Measurements from ENCODE around the gene FBN2. TPM values are rescaled to one million over a fixed set of nuclear protein-coding genes. Genes with fewer than 3 reads are reported as not detected.
"Not testable (repeated sequence)": the region's sequence is repeated elsewhere in the genome, so short reads cannot be mapped to it uniquely, and the experiment has no call there.

Gene FBN2
- total RNA-seq, 1 experiment from 2014 or later = 0.08 TPM

- Histone ChIP-seq H3K4me1 (ENCODE audit: control insufficient read depth, insufficient read depth, low read length) (no peaks in the 10 kb centered on the region), H3K27ac (ENCODE audit: low read length) (no peak overlapping the region), H3K27me3 (ENCODE audit: control insufficient read depth, insufficient read depth, low read length) (no peaks in the 10 kb centered on the region), H3K36me3 (ENCODE audit: control insufficient read depth, insufficient read depth, low read length) (no peaks in the 10 kb centered on the region), H3K4me3 (ENCODE audit: low read depth in 2 of 2, low read length in 2 of 2) (no peak overlapping the region), H3K9me3 (ENCODE audit: control insufficient read depth, insufficient read depth, low read depth, low read length) (no peaks in the 10 kb centered on the region)
- in situ Hi-C loops (cut with HindIII; ENCODE audit: low pct_unique_long_range_greater_than_20kb, low sequenced_read_pairs) = no loop called here
- intact Hi-C loops (cut with micrococcal nuclease; ENCODE audit: unreplicated experiment) = no loop called here
- DNase-seq (ENCODE audit: low read depth, low spot score) = no peak
- ChIA-PET POLR2A (no interaction called here), CTCF (no interaction called here)
- no peak for TF ChIP-seq SIN3A (IDR thresholded peaks at IDR 0.05; ENCODE audit: borderline replicate concordance, insufficient read depth, low read depth, low read length)
- no peak for TF ChIP-seq CTCF (IDR thresholded peaks at IDR 0.05)
- no peak for TF ChIP-seq TCF7L2 (IDR thresholded peaks at IDR 0.05; ENCODE audit: low read depth, low read length)
- ATAC-seq = no peak
- no TSS peak for BruUV-seq (replicated peaks)
Measured at GRCh38 chr5:128464596-128464995, 73.4 kb downstream of the FBN2 start.

GRCh38 chr5:128462330-128462729, 75.7 kb downstream of the FBN2 start:
- Histone ChIP-seq H3K9me3 (ENCODE audit: control insufficient read depth, insufficient read depth, low read depth, low read length) (no peaks in the 10 kb centered on the region), H3K27ac (ENCODE audit: low read length) (no peak overlapping the region), H3K4me3 (ENCODE audit: low read depth in 2 of 2, low read length in 2 of 2) (no peak overlapping the region), H3K27me3 (ENCODE audit: control insufficient read depth, insufficient read depth, low read length) (no peaks in the 10 kb centered on the region), H3K36me3 (ENCODE audit: control insufficient read depth, insufficient read depth, low read length) (no peaks in the 10 kb centered on the region), H3K4me1 (ENCODE audit: control insufficient read depth, insufficient read depth, low read length) (no peaks in the 10 kb centered on the region)
- POLR2A ChIA-PET = no interaction called here
- DNase-seq (ENCODE audit: low read depth, low spot score) = no peak
- CTCF ChIA-PET = no interaction called here
- ATAC-seq = no peak
- no peak for TF ChIP-seq POLR2AphosphoS5 (IDR thresholded peaks at IDR 0.05; ENCODE audit: low read depth, low read length)
- TF ChIP-seq CTCF (IDR thresholded peaks at IDR 0.05) = no peak
- no peak for TF ChIP-seq REST (IDR thresholded peaks at IDR 0.05; ENCODE audit: insufficient read depth in 1 of 2, low read depth in 2 of 2, low read length in 1 of 2)
- no peak for TF ChIP-seq SIN3A (IDR thresholded peaks at IDR 0.05; ENCODE audit: borderline replicate concordance, insufficient read depth, low read depth, low read length)
- TF ChIP-seq TCF7L2 (IDR thresholded peaks at IDR 0.05; ENCODE audit: low read depth, low read length) = no peak
- intact Hi-C loops (cut with micrococcal nuclease; ENCODE audit: unreplicated experiment) (no loop called here), in situ Hi-C loops (cut with HindIII; ENCODE audit: low pct_unique_long_range_greater_than_20kb, low sequenced_read_pairs) (no loop called here)
- BruUV-seq (replicated peaks) = no TSS peak

- H3K27me3 ChIP-seq (ENCODE audit: control insufficient read depth, insufficient read depth, low read length); ATAC-seq; H3K27ac ChIP-seq (ENCODE audit: low read length); BruUV-seq (replicated peaks); DNase-seq (ENCODE audit: low read depth, low spot score); intact Hi-C loops (cut with micrococcal nuclease; ENCODE audit: unreplicated experiment); H3K9me3 ChIP-seq (ENCODE audit: control insufficient read depth, insufficient read depth, low read depth, low read length); in situ Hi-C loops (cut with HindIII; ENCODE audit: low pct_unique_long_range_greater_than_20kb, low sequenced_read_pairs); H3K4me1 ChIP-seq (ENCODE audit: control insufficient read depth, insufficient read depth, low read length); POLR2A ChIA-PET; H3K4me3 ChIP-seq (ENCODE audit: low read depth in 2 of 2, low read length in 2 of 2); H3K36me3 ChIP-seq (ENCODE audit: control insufficient read depth, insufficient read depth, low read length); CTCF ChIA-PET: not testable (repeated sequence)
Measured at GRCh38 chr5:128457147-128457915, 80.7 kb downstream of the FBN2 start.
